Measurements from ENCODE around the gene GAST. TPM values are rescaled to one million over a fixed set of nuclear protein-coding genes. Genes with fewer than 3 reads are reported as not detected.

GAST gene
- total and polyA plus RNA-seq, 2 of the 4 experiments (the other 2 are of a cell fraction): not detected

DNA sequence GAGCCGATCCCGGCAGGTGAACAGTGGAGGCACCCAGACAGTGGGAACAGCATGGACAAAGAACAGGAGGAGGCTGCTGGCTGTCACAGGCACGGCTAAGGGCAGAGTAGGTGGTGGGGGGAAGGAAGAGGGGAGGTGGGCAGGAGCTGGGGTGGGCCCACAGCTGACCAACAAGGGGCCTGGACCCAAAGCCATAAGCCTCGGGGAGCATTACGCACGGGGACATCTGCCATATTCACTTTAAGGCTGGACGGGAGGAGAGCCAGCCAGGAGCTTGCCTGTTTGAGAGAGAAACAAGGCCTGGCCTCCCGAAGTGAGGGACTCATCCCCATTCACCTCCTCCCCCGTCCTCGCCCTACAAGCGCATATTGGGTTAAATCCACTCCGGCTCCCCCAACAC, 41.9 kb downstream of the GAST start:
- in situ Hi-C loops (cut with MboI; ENCODE audit: low sequenced_read_pairs) (no loop called here), dilution Hi-C loops (cut with HindIII; ENCODE audit: low sequenced_read_pairs, unreplicated experiment) (no loop called here), intact Hi-C loops (cut with micrococcal nuclease) (no loop called here)
- no peaks in the 10 kb centered on the region for H3K9me1 ChIP-seq (ENCODE audit: insufficient read depth, low read length)
- H4K8ac ChIP-seq (ENCODE audit: low read depth in 2 of 2, low read length in 2 of 2): no peak overlapping the region
- no peak overlapping the region for H4K91ac ChIP-seq (ENCODE audit: insufficient read depth, low read depth, low read length)
- H4K5ac ChIP-seq (ENCODE audit: low read depth, low read length): no peak overlapping the region
- H3K18ac ChIP-seq (ENCODE audit: low read depth, low read length): no peak overlapping the region
- no peak overlapping the region for H2BK5ac ChIP-seq (ENCODE audit: low read depth, low read length, poor library complexity, severe bottlenecking)
- no peak overlapping the region for H2BK15ac ChIP-seq (ENCODE audit: low read depth, low read length)
- H2AFZ ChIP-seq (replicated peaks; ENCODE audit: low read length, poor library complexity): no peak overlapping the region
- H3K4ac ChIP-seq (ENCODE audit: low read depth, low read length): no peak overlapping the region
- no peak overlapping the region for H2AK9ac ChIP-seq (replicated peaks; ENCODE audit: low read depth, low read length, poor library complexity)
- no peak overlapping the region for H2BK120ac ChIP-seq (ENCODE audit: low read depth, low read length)
- H3K56ac ChIP-seq (ENCODE audit: extremely low read depth, insufficient read depth, low read length): no peak overlapping the region
- POLR2A ChIA-PET (ENCODE audit: unreplicated experiment): interaction anchor here (0.6 kb wide), 1 partner anchor 19 kb away, joined by 3 read pairs; no protein-coding TSS in a partner anchor
- no peaks in the 10 kb centered on the region for H3K27me3 ChIP-seq (ENCODE audit: control insufficient read depth, insufficient read depth, low read length)
- no peak overlapping the region for H3K23ac ChIP-seq (ENCODE audit: low read depth, low read length)
- peaks cover 50% of the 10 kb centered on the region for H3K36me3 ChIP-seq (ENCODE audit: control insufficient read depth, insufficient read depth, low read length)
- no peak overlapping the region for H3K27ac ChIP-seq (ENCODE audit: insufficient read depth, low read length)
- no peak overlapping the region for H3K9ac ChIP-seq (ENCODE audit: low read depth, low read length)
- CTCF ChIA-PET: no interaction called here
- H4K20me1 ChIP-seq (ENCODE audit: insufficient read depth, low read length): peaks cover 3% of the 10 kb centered on the region; the same call in 1 of the 2 replicates
- no peak overlapping the region for H2AK5ac ChIP-seq (ENCODE audit: low read depth, low read length)
- H3K4me1 ChIP-seq (ENCODE audit: control insufficient read depth, insufficient read depth, low read length): no peaks in the 10 kb centered on the region
- 80% methylated on average over 4 of the region's 12 CpGs; no CpG with 5 or more reads in 1 of the 2 experiments for WGBS, 2 experiments (ENCODE audit: extremely low coverage in 2 of 2, insufficient read length in 1 of 2)
- H3K4me2 ChIP-seq (ENCODE audit: low read depth, low read length): no peak overlapping the region
- no peak overlapping the region for H3K14ac ChIP-seq (replicated peaks; ENCODE audit: low read depth, low read length)
- ATAC-seq (ENCODE audit: low read depth) (no peak), DNase-seq (no peak)
- no peaks in the 10 kb centered on the region for H3K79me1 ChIP-seq (ENCODE audit: low read depth in 1 of 2, low read length in 2 of 2)
- H3K9me3 ChIP-seq (ENCODE audit: control insufficient read depth, insufficient read depth, low read length): no peaks in the 10 kb centered on the region
- H2BK20ac ChIP-seq (ENCODE audit: low read depth, low read length): no peak overlapping the region
- no peak overlapping the region for H3K4me3 ChIP-seq (ENCODE audit: insufficient read depth, low read depth, low read length)
- TF ChIP-seq FOS (IDR thresholded peaks at IDR 0.05; ENCODE audit: low read depth, low read length) (no peak), NFE2L2 (IDR thresholded peaks at IDR 0.05; ENCODE audit: low read depth, low read length) (no peak), SMC3 (IDR thresholded peaks at IDR 0.05; ENCODE audit: low read depth, low read length) (no peak), RAD21 (IDR thresholded peaks at IDR 0.05; ENCODE audit: low read length) (no peak), CHD1 (IDR thresholded peaks at IDR 0.05; ENCODE audit: low read depth, low read length) (no peak), MAFK (IDR thresholded peaks at IDR 0.05; ENCODE audit: low read depth, low read length) (no peak), RCOR1 (IDR thresholded peaks at IDR 0.05; ENCODE audit: insufficient replicate concordance, low read length) (no peak), BHLHE40 (IDR thresholded peaks at IDR 0.05; ENCODE audit: low read depth, low read length) (no peak), MXI1 (IDR thresholded peaks at IDR 0.05; ENCODE audit: borderline replicate concordance, low read depth, low read length) (no peak), POLR2A (IDR thresholded peaks at IDR 0.05; ENCODE audit: low read depth, low read length) (no peak), RFX5 (IDR thresholded peaks at IDR 0.05; ENCODE audit: low read depth, low read length) (no peak), CEBPB (IDR thresholded peaks at IDR 0.05; ENCODE audit: low read depth, low read length) (no peak)
- TF ChIP-seq, protein P1, sequence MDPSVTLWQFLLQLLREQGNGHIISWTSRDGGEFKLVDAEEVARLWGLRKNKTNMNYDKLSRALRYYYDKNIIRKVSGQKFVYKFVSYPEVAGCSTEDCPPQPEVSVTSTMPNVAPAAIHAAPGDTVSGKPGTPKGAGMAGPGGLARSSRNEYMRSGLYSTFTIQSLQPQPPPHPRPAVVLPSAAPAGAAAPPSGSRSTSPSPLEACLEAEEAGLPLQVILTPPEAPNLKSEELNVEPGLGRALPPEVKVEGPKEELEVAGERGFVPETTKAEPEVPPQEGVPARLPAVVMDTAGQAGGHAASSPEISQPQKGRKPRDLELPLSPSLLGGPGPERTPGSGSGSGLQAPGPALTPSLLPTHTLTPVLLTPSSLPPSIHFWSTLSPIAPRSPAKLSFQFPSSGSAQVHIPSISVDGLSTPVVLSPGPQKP (IDR thresholded peaks at IDR 0.05; ENCODE audit: borderline replicate concordance, low read depth, low read length): no peak
- TF ChIP-seq, protein P2, sequence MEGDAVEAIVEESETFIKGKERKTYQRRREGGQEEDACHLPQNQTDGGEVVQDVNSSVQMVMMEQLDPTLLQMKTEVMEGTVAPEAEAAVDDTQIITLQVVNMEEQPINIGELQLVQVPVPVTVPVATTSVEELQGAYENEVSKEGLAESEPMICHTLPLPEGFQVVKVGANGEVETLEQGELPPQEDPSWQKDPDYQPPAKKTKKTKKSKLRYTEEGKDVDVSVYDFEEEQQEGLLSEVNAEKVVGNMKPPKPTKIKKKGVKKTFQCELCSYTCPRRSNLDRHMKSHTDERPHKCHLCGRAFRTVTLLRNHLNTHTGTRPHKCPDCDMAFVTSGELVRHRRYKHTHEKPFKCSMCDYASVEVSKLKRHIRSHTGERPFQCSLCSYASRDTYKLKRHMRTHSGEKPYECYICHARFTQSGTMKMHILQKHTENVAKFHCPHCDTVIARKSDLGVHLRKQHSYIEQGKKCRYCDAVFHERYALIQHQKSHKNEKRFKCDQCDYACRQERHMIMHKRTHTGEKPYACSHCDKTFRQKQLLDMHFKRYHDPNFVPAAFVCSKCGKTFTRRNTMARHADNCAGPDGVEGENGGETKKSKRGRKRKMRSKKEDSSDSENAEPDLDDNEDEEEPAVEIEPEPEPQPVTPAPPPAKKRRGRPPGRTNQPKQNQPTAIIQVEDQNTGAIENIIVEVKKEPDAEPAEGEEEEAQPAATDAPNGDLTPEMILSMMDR (conservative IDR thresholded peaks at IDR 0.05; ENCODE audit: low read depth, low read length): no peak
- TF ChIP-seq, protein P3, sequence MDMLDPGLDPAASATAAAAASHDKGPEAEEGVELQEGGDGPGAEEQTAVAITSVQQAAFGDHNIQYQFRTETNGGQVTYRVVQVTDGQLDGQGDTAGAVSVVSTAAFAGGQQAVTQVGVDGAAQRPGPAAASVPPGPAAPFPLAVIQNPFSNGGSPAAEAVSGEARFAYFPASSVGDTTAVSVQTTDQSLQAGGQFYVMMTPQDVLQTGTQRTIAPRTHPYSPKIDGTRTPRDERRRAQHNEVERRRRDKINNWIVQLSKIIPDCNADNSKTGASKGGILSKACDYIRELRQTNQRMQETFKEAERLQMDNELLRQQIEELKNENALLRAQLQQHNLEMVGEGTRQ (IDR thresholded peaks at IDR 0.05; ENCODE audit: low read depth, low read length): no peak
- no TSS peak for BruUV-seq (replicated peaks)
